CD4-positive, alpha-beta T cell treated with Interleukin-15 for 4 hours (primary cell): ENCODE results near the gene SCGN.
"Not testable (repeated sequence)": the region's sequence is repeated elsewhere in the genome, so short reads cannot be mapped to it uniquely, and the experiment has no call there.

ENCODE experiments used
- DNase-seq: peaks from one replicate; pipeline ENCODE4 v3.0.0-alpha.2; 2020; ENCODE audit warnings: low spot score

SCGN gene

DNA sequence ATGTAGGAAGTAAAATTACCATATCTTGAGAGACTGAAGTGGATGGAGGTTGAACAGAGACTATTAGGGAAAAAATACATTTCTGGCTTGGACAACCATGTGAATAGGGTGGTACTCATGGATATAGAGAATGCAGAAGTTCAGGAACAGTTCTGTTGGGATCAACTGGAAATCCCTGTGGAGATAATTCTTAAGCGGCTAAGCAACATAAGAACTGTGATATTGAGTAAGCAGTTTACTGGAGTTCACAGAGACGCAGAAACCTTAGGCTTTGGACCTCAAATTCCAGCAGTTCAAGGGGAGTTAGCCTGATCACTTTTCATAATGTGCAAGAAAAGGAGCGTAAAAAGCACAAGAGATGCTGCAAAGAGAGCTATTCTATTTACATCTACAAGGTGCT lies 78.9 kb downstream of the SCGN start:
- no peak for DNase-seq

DNA sequence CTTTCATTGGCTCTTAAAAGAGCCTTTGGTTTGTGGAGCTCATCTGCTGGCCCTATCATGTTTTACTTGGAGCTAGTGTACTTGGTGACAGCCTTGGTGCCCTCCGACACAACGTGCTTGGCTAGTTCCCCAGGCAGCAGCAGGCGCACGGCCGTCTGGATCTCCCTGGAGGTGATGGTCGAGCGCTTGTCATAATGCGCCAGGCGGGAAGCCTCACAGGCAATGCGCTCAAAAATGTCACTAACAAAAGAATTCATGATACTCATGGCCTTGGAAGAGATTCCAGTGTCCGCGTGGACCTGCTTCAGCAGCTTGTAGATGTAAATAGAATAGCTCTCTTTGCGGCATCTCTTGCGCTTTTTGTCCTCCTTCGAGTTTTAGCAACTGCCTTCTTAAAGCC lies 79.7 kb downstream of the SCGN start:
- no peak for DNase-seq

DNA sequence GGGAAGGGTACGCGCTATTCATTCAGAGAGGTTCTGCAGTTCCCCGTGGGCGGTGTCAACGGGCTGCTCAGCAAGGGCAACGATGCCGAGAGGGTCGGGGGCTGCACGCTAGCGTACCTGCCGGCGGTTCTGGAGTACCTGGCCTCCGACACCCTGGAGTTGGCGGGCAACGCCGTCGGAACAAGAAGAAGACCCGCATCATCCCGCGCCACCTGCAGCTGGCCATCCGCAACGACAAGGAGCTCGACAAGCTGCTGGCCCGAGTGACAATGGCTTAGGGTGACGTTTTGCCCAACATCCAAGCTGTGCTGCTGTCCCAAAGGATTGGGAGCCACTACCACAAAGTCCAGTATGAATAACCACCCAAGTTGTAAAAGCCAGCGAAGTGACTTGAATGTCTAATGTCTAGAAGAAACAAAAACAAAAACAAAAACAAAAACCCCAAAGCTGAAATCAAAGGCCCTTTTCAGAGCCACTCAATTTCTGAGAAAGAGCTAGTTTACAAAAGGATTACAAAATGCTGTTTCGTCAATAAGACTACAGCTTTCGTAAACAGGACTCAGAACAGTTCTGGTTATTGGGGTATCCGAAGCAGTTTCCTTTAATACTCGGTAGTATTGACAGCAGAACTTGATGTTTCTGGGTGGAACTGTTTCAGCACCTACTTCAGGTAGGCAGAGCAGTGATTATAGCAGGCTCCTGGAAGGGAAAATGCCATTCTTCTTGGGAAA lies 80.6 kb downstream of the SCGN start:
- no peak for DNase-seq

DNA sequence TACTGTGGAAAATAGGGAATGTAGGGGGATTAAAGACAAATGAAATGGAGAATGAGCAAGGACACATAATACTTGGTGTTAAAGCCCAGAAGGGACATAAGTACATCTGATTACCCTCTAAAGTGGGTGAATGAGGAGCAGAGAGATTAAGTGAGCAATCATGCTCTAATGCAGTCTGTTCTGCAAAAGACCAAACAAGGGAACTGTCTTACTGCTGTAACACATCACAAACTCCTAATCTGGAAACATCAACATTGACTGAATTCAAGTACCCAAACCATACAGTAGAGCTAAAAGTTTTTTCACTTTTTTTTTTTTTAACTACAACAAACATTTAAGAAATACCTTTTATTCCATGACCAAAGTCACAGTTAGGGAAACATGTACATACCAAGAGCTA lies 83.2 kb downstream of the SCGN start:
- DNase-seq, result no peak

DNA sequence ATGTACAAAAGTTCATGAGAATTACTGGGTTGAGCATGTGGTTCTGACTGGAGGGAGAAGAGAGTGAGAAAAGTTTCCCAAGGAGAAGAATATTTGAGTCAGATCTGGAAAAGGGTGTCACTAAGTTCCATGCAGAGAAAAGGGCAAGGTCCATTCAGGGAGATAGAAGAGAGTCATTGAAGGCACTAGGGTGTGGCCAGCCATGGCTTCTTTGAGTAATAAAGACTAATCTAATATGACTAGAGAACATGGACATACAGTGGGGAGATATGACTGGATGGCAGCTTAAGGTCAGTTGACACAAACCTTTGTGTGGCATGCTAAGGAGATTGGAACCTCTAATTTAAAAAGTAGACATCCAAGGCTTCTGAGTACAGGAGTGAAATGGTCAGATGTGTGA lies 91.9 kb downstream of the SCGN start:
- no peak for DNase-seq

DNA sequence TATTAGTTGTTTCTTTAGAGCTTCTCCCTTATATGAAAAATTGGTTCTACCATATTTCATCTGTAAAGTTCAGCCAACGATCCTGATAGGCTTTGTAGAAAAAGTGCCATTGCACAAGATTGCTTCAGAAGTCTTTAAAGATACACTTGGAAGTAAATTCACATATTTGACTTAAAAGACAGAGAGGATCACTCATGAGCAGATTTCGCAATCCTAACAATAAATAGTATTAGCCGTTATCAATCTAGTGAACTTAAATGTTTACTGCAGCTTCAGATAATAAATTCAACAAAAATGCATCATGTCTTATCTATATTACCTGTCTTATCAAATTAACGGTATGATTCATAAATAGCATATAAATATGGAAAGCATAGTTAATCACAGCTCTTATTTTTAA lies 93.8 kb downstream of the SCGN start:
- no peak for DNase-seq

DNA sequence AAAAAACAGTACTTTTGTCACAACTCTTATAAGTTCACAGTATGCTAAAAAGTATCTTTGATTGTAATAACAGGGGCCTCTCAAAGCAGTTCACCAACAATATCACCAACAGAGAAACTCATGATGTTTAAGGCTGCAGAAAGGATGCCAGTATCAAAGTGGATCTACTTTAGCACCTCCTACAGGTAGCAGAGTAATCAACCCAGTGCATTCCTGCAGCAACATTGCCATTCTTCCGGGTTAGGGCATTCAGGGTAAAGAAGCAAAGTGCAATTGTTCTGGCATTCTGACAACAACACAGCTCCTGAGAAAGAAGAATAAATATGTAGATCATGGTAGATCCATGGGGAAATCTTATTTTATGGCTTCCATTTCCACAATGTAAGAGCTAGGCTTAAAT lies 95.0 kb downstream of the SCGN start:
- no peak for DNase-seq

DNA sequence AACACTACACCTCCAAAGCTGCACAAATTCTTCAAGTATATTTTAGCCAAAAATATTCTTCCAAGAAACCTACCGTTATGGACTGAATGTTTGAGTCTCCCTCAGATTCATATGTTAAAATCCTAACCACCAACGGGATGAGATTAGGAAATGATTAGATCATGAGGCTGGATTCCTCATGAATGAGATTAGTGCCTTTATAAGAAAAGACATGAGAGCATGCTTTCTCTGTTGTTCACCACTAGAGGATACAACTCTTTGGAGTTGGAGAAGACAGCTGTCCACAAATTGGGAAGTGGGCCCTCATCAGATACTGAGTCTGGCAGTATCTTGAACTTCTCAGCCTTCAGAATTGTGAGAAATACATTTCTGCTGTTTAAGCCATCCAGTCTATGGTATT lies 95.5 kb downstream of the SCGN start:
- DNase-seq, result no peak

DNA sequence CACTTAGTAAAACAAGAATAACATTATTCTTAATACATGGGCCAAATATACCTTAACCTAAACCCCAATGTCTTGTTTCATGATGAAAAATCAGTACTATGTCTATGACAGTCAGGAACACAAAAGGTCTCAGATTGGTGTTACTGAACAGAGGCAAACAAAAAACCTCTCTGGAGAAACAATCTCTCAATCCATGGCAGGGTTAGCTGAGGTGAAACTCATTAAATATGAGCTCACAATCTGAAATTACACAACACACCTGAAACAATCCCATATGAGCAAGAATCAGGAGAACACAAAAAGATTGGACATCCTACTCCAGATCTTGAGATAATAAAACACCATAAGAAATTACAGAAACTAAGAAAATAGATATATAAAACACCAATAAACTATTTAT lies 96.0 kb downstream of the SCGN start:
- no peak for DNase-seq

DNA sequence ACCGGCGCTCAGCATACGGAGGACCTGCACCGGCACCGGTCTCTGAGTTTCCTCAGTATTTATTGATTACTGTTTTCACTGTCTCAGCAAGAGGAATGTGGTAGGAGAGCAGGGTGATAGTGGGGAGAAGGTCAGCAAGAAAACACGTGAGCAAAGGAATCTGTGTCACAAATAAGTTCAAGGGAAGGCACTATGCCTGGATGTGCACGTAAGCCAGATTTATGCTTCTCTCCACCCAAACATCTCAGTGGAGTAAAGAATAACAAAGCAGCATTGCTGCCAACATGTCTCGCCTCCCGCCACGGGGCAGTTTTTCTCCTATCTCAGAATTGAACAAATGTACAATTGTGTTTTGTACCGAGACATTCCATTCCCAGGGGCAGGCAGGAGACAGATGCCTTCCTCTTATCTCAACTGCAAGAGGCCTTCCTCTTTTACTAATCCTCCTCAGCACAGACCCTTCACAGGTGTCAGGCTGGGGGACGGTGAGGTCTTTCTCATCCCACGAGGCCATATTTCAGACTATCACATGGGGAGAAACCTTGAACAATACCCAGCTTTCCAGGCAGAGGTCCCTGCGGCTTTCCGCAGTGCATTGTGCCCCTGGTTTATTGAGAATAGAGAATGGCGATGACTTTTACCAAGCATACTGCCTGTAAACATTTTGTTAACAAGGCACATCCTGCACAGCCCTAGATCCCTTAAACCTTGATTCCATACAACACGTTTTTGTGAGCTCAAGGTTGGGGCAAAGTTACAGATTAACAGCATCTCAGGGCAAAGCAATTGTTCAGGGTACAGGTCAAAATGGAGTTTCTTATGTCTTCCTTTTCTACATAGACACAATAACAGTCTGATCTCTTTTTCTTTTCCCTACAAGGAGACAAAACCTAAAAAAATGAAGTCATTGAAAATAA lies 96.8 kb downstream of the SCGN start:
- not testable (repeated sequence) for DNase-seq

DNA sequence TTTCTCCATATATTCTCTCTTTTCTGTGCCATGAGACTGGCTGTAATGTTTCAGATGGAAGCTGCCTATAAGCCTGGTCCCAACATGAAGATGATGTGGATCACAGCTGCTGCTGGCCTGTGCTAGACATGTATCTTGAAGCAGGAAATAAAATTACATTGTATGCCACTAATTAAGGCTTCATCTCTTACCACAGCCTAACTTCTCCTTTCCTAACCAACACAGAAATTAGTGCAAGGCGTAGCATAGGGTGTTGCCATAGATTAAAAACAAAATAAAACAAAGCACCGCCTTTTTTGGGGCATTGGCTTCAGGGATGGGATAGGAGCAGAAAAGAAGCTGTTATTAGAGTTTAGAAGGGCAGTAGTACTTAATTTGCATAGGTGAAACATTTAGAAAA lies 97.8 kb downstream of the SCGN start:
- no peak for DNase-seq

DNA sequence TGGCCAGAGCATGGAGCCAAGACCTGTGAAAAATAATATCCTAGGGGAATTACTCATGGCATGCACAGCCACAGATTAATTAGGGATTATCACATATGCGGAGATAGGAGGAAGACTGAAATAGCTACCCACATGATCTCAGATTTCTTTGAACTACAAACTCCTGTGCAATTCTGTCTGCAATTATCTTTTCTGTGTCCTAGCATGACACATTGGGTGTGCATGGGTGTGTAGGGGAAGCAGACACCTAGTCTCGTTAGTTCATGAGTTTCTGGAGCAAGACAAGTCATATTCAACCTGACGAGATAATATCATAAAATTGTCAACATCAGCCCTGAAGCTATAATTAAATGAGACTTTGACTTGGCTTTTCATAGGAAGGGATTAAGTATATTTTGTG lies 98.9 kb downstream of the SCGN start:
- no peak for DNase-seq
